Measurements from ENCODE around the gene C2orf80. TPM values are rescaled to one million over a fixed set of nuclear protein-coding genes. Genes with fewer than 3 reads are reported as not detected.

C2orf80 gene
- total RNA-seq, 2 donors from 2014 or later: 0.55 TPM; not detected in 1

GRCh38 chr2:208228476-208228875 lies 38.6 kb upstream of the C2orf80 start:
- Histone ChIP-seq H3K9me3 (ENCODE audit: control insufficient read depth, low read length) (peaks cover 25% of the 10 kb centered on the region), H3K4me3 (ENCODE audit: low read length) (no peak overlapping the region), H3K4me1 (ENCODE audit: control insufficient read depth, insufficient read depth, low read length) (no peaks in the 10 kb centered on the region), H3K36me3 (ENCODE audit: control insufficient read depth, insufficient read depth, low read length) (no peaks in the 10 kb centered on the region), H3K27ac (ENCODE audit: low read depth, low read length) (no peak overlapping the region), H3K27me3 (ENCODE audit: control insufficient read depth, insufficient read depth, low read length, poor library complexity, severe bottlenecking) (no peaks in the 10 kb centered on the region), H3K9ac (ENCODE audit: extremely low read depth, low read length, poor library complexity, severe bottlenecking) (no peak overlapping the region)
- no peaks in the 10 kb centered on the region for H3K36me3 Mint-ChIP-seq (ENCODE audit: low read depth)
- no peak overlapping the region for H3K27ac Mint-ChIP-seq
- H3K27me3 Mint-ChIP-seq (ENCODE audit: insufficient read depth): no peaks in the 10 kb centered on the region
- no peak for TF ChIP-seq CTCF (conservative IDR thresholded peaks at IDR 0.05)
- no peak overlapping the region for H3K4me3 Mint-ChIP-seq
- 81% methylated on average over 1 of the region's 1 CpG; no CpG with 5 or more reads in 1 of the 2 experiments for WGBS, 2 experiments (ENCODE audit: insufficient coverage in 1 of 2, insufficient read length in 1 of 2)
- DNase-seq: no peak
- H3K4me1 Mint-ChIP-seq: no peaks in the 10 kb centered on the region
- H3K9me3 Mint-ChIP-seq: peaks cover 48% of the 10 kb centered on the region

GRCh38 chr2:208227581-208228232 lies 37.9 kb upstream of the C2orf80 start:
- peaks cover 30% of the 10 kb centered on the region for H3K9me3 ChIP-seq (ENCODE audit: control insufficient read depth, low read length)
- H3K27me3 ChIP-seq (ENCODE audit: control insufficient read depth, insufficient read depth, low read length, poor library complexity, severe bottlenecking): no peaks in the 10 kb centered on the region
- Mint-ChIP-seq H3K4me3 (no peak overlapping the region), H3K9me3 (peaks cover 46% of the 10 kb centered on the region), H3K27ac (no peak overlapping the region), H3K36me3 (ENCODE audit: low read depth) (no peaks in the 10 kb centered on the region), H3K4me1 (no peaks in the 10 kb centered on the region), H3K27me3 (ENCODE audit: insufficient read depth) (no peaks in the 10 kb centered on the region)
- 94 to 98% methylated on average over 20 to 33 of the region's 33 CpGs for WGBS, 2 experiments (ENCODE audit: insufficient coverage in 1 of 2, insufficient read length in 1 of 2)
- no peaks in the 10 kb centered on the region for H3K36me3 ChIP-seq (ENCODE audit: control insufficient read depth, insufficient read depth, low read length)
- H3K4me3 ChIP-seq (ENCODE audit: low read length): no peak overlapping the region
- H3K4me1 ChIP-seq (ENCODE audit: control insufficient read depth, insufficient read depth, low read length): no peaks in the 10 kb centered on the region
- H3K9ac ChIP-seq (ENCODE audit: extremely low read depth, low read length, poor library complexity, severe bottlenecking): no peak overlapping the region
- no peak for DNase-seq
- no peak overlapping the region for H3K27ac ChIP-seq (ENCODE audit: low read depth, low read length)
- no peak for TF ChIP-seq CTCF (conservative IDR thresholded peaks at IDR 0.05)

- no peaks in the 10 kb centered on the region for H3K4me1 Mint-ChIP-seq
- no peak overlapping the region for H3K27ac ChIP-seq (ENCODE audit: low read depth, low read length)
- 94% methylated on average over 2 of the region's 2 CpGs; no CpG with 5 or more reads in 1 of the 2 experiments for WGBS, 2 experiments (ENCODE audit: insufficient coverage in 1 of 2, insufficient read length in 1 of 2)
- no peaks in the 10 kb centered on the region for H3K36me3 ChIP-seq (ENCODE audit: control insufficient read depth, insufficient read depth, low read length)
- no peaks in the 10 kb centered on the region for H3K27me3 ChIP-seq (ENCODE audit: control insufficient read depth, insufficient read depth, low read length, poor library complexity, severe bottlenecking)
- H3K4me1 ChIP-seq (ENCODE audit: control insufficient read depth, insufficient read depth, low read length): no peaks in the 10 kb centered on the region
- no peak overlapping the region for H3K27ac Mint-ChIP-seq
- no peaks in the 10 kb centered on the region for H3K27me3 Mint-ChIP-seq (ENCODE audit: insufficient read depth)
- DNase-seq: no peak
- H3K4me3 ChIP-seq (ENCODE audit: low read length): no peak overlapping the region
- H3K9ac ChIP-seq (ENCODE audit: extremely low read depth, low read length, poor library complexity, severe bottlenecking): no peak overlapping the region
- H3K9me3 ChIP-seq (ENCODE audit: control insufficient read depth, low read length): peaks cover 40% of the 10 kb centered on the region
- H3K4me3 Mint-ChIP-seq: no peak overlapping the region
- TF ChIP-seq CTCF (conservative IDR thresholded peaks at IDR 0.05): no peak
- H3K9me3 Mint-ChIP-seq: peaks cover 25% of the 10 kb centered on the region
- H3K36me3 Mint-ChIP-seq (ENCODE audit: low read depth): peaks cover 14% of the 10 kb centered on the region
Measured at GRCh38 chr2:208224802-208225201, 35.0 kb upstream of the C2orf80 start.
